OCI-LY3 (cell line): ENCODE measurements around the gene ZNF580.

Experiments used
- H2AFZ ChIP-seq: fragments of 200-600, 300-600 bp; shearing (Covaris generic); 2 replicates; pipeline ENCODE4 v1.6.0; 2014; ENCODE audit warnings: antibody characterized with exemption, low read depth, low read length
- H3K27ac ChIP-seq: fragments of 200-600, 300-600 bp; sonication (generic); 2 replicates; pipeline ENCODE4 v1.5.1; 2014; ENCODE audit warnings: mild to moderate bottlenecking, low read length, moderate library complexity, mixed read lengths
- H3K27me3 ChIP-seq: fragments of 200-600, 300-600 bp; sonication (generic); 2 replicates; pipeline ENCODE4 v1.6.1; 2014; ENCODE audit warnings: low read depth, low read length, mixed read lengths
- H3K36me3 ChIP-seq: fragments of 200-600, 300-600 bp; sonication (generic); replicated peaks from 2 replicates; pipeline ENCODE3; 2014; ENCODE audit warnings: low read depth, low read length, mixed read lengths
- H3K4me1 ChIP-seq: fragments of 300-600, 200-600 bp; sonication (generic); 2 replicates; pipeline ENCODE4 v1.6.1; 2014; ENCODE audit warnings: low read length, mixed read lengths
- H3K4me2 ChIP-seq: fragments of 200-600, 300-600 bp; sonication (generic); 2 replicates; pipeline ENCODE4 v1.6.1; 2014; ENCODE audit warnings: low read length, mixed read lengths
- H3K4me3 ChIP-seq: fragments of 300-600, 200-600 bp; sonication (generic); 2 replicates; pipeline ENCODE4 v1.5.1; 2014; ENCODE audit warnings: antibody characterized with exemption, mild to moderate bottlenecking, low read length, moderate library complexity
- H3K79me2 ChIP-seq: fragments of 300-600, 200-600 bp; shearing (Covaris generic); 2 replicates; pipeline ENCODE4 v1.6.1; 2014; ENCODE audit warnings: mild to moderate bottlenecking, low read length, mixed read lengths
- H3K9ac ChIP-seq: fragments of 300-600, 200-600 bp; shearing (Covaris generic); 2 replicates; pipeline ENCODE4 v1.6.0; 2014; ENCODE audit warnings: mild to moderate bottlenecking, low read length, moderate library complexity
- H3K9me3 ChIP-seq: fragments of 200-600, 300-600 bp; shearing (Covaris generic); 2 replicates; pipeline ENCODE4 v1.6.1; 2014; ENCODE audit warnings: low read length, mixed read lengths; ENCODE audit not compliant: insufficient read depth
- H4K20me1 ChIP-seq: fragments of 200-600, 300-600 bp; sonication (generic); 2 replicates; pipeline ENCODE4 v1.6.1; 2016; ENCODE audit warnings: low read length, mixed read lengths; ENCODE audit not compliant: insufficient read depth
- CTCF ChIP-seq: fragments of 200-600, 300-600 bp; sonication (generic); IDR thresholded peaks from 2 replicates; pipeline ENCODE4 v1.5.1; 2014; ENCODE audit warnings: antibody characterized with exemption, low read length, low read depth
- EZH2phosphoT487 ChIP-seq: fragments of 200-600 bp; shearing (Covaris generic); IDR thresholded peaks from 2 replicates; pipeline ENCODE4 v1.6.1; 2018; ENCODE audit warnings: antibody characterized with exemption, mixed run types, low read depth

The ZNF580 gene

GRCh38 chr19:55683449-55684261 is 42.9 kb downstream of the ZNF580 start:
- no peaks in the 10 kb centered on the region for H3K27me3 ChIP-seq
- peaks cover 95% of the 10 kb centered on the region for H3K79me2 ChIP-seq
- no peak overlapping the region for H3K27ac ChIP-seq
- no peak overlapping the region for H3K9ac ChIP-seq
- H3K4me1 ChIP-seq: peaks cover 11% of the 10 kb centered on the region
- H2AFZ ChIP-seq: no peak overlapping the region
- no peak overlapping the region for H3K4me2 ChIP-seq
- TF ChIP-seq CTCF (no peak), EZH2phosphoT487 (no peak)
- no peaks in the 10 kb centered on the region for H3K9me3 ChIP-seq
- H3K36me3 ChIP-seq: peaks cover 73% of the 10 kb centered on the region
- no peak overlapping the region for H3K4me3 ChIP-seq
- peaks cover 92% of the 10 kb centered on the region for H4K20me1 ChIP-seq

- Histone ChIP-seq H3K27ac (no peak overlapping the region), H3K27me3 (no peaks in the 10 kb centered on the region), H4K20me1 (peaks cover 90% of the 10 kb centered on the region), H3K79me2 (peaks cover 88% of the 10 kb centered on the region), H3K4me2 (no peak overlapping the region), H3K9me3 (no peaks in the 10 kb centered on the region), H2AFZ (no peak overlapping the region), H3K4me3 (no peak overlapping the region), H3K9ac (no peak overlapping the region), H3K4me1 (no peaks in the 10 kb centered on the region), H3K36me3 (peaks cover 72% of the 10 kb centered on the region)
- TF ChIP-seq CTCF: no peak
- TF ChIP-seq EZH2phosphoT487: no peak
These were observed 44.3 kb downstream of the ZNF580 start for GRCh38 chr19:55684946-55685681.

GRCh38 chr19:55685776-55686175 is 45.0 kb downstream of the ZNF580 start:
- no peak overlapping the region for H3K9ac ChIP-seq
- no peak overlapping the region for H3K4me3 ChIP-seq
- H3K4me2 ChIP-seq: no peak overlapping the region
- peaks cover 72% of the 10 kb centered on the region for H3K36me3 ChIP-seq
- no peak overlapping the region for H2AFZ ChIP-seq
- TF ChIP-seq EZH2phosphoT487: no peak
- no peak for TF ChIP-seq CTCF
- no peaks in the 10 kb centered on the region for H3K4me1 ChIP-seq
- H3K79me2 ChIP-seq: peaks cover 81% of the 10 kb centered on the region
- H3K27ac ChIP-seq: no peak overlapping the region
- no peaks in the 10 kb centered on the region for H3K27me3 ChIP-seq
- no peaks in the 10 kb centered on the region for H3K9me3 ChIP-seq
- H4K20me1 ChIP-seq: peaks cover 89% of the 10 kb centered on the region

GRCh38 chr19:55686311-55687050 is 45.7 kb downstream of the ZNF580 start:
- Histone ChIP-seq H4K20me1 (peaks cover 85% of the 10 kb centered on the region), H3K27me3 (no peaks in the 10 kb centered on the region), H3K36me3 (peaks cover 71% of the 10 kb centered on the region), H3K79me2 (peaks cover 74% of the 10 kb centered on the region), H3K27ac (no peak overlapping the region), H3K4me1 (no peaks in the 10 kb centered on the region), H3K4me3 (no peak overlapping the region), H3K9ac (no peak overlapping the region), H3K9me3 (no peaks in the 10 kb centered on the region), H3K4me2 (no peak overlapping the region), H2AFZ (no peak overlapping the region)
- TF ChIP-seq EZH2phosphoT487: no peak
- no peak for TF ChIP-seq CTCF
